Stimulated activated CD4-positive, alpha-beta T cell treated with anti-CD3 and anti-CD28 coated beads, Interleukin-15, amount 100 ng/mL, for 1 hour (primary cell): ENCODE results near the gene BEND7.

ENCODE experiments used
- DNase-seq, 2 donors: peaks; one replicate each; pipeline ENCODE4 v3.0.0-alpha.2; 2020; ENCODE audit warnings: low read depth in 1 of 2, low spot score in 1 of 2

Gene BEND7

GRCh38 chr10:13521026-13521425, 7.8 kb downstream of the BEND7 start:
- no peak for DNase-seq

GRCh38 chr10:13520194-13520593, 8.6 kb downstream of the BEND7 start:
- DNase-seq = no peak

GRCh38 chr10:13518076-13518692, 10.6 kb downstream of the BEND7 start:
- no peak for DNase-seq

- no peak for DNase-seq
These were observed 11.1 kb downstream of the BEND7 start for GRCh38 chr10:13517675-13518074.

GRCh38 chr10:13516176-13516575, 12.6 kb downstream of the BEND7 start:
- DNase-seq = no peak

GRCh38 chr10:13515467-13515866, 13.3 kb downstream of the BEND7 start:
- DNase-seq = no peak

GRCh38 chr10:13514296-13514695, 14.5 kb downstream of the BEND7 start:
- DNase-seq = no peak

- no peak for DNase-seq
These were observed 16.2 kb downstream of the BEND7 start for GRCh38 chr10:13512564-13512963.

GRCh38 chr10:13511409-13511808, 17.4 kb downstream of the BEND7 start:
- no peak for DNase-seq

GRCh38 chr10:13505052-13505680, 23.6 kb downstream of the BEND7 start:
- DNase-seq = no peak

GRCh38 chr10:13503745-13504463, 24.9 kb downstream of the BEND7 start:
- no peak for DNase-seq

GRCh38 chr10:13502380-13502779, 26.4 kb downstream of the BEND7 start:
- no peak for DNase-seq

GRCh38 chr10:13500201-13500600, 28.6 kb downstream of the BEND7 start:
- DNase-seq = no peak

GRCh38 chr10:13499150-13499549, 29.7 kb downstream of the BEND7 start:
- DNase-seq = no peak

GRCh38 chr10:13496931-13497330, 31.9 kb downstream of the BEND7 start:
- no peak for DNase-seq

- no peak for DNase-seq
These were observed 32.6 kb downstream of the BEND7 start for GRCh38 chr10:13496164-13496563.

- no peak for DNase-seq
These were observed 36.2 kb downstream of the BEND7 start for GRCh38 chr10:13492493-13493180.

GRCh38 chr10:13491747-13492360, 37.0 kb downstream of the BEND7 start:
- no peak for DNase-seq

- DNase-seq = no peak
These were observed 38.3 kb downstream of the BEND7 start for GRCh38 chr10:13490503-13490902.

- DNase-seq = no peak
These were observed 39.7 kb downstream of the BEND7 start for GRCh38 chr10:13489035-13489599.

- DNase-seq = no peak
These were observed 43.2 kb downstream of the BEND7 start for GRCh38 chr10:13485623-13486022.
